NOMO-1 (cell line): Measurements from ENCODE around the gene LRIG1.
"Not testable (repeated sequence)": the region's sequence is repeated elsewhere in the genome, so short reads cannot be mapped to it uniquely, and the experiment has no call there.

Experiments
- DNase-seq, 2 experiments: peaks; one replicate each; lab custom pipeline; 2025; ENCODE audit not compliant: unreplicated experiment in 2 of 2; lab: John Stamatoyannopoulos, UW

LRIG1 gene

DNA sequence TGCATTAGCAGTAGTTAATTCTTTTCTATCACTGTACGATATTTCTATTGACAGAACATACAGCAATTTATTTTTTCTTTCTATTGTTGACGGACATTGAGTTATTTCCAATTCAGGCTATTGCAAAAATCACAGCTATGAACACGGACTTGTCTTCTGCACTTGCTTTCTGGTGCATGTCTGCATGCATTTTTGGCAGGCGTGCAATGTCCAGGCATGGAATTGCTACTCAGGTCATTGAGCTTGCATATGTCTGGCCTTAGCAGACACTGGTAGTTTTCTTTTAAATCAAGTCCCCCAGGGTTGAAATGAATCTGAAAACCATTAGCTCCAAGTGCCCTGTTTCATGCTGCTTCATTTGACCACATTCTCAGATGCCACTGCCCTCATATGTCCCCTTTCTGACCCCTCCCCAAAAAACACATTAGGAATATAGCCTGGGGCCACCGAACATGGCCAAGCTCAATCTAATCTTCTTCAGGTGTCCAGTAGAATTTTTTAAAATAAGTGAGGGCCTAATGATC lies 72.8 kb downstream of the LRIG1 start:
- no peak for DNase-seq

DNA sequence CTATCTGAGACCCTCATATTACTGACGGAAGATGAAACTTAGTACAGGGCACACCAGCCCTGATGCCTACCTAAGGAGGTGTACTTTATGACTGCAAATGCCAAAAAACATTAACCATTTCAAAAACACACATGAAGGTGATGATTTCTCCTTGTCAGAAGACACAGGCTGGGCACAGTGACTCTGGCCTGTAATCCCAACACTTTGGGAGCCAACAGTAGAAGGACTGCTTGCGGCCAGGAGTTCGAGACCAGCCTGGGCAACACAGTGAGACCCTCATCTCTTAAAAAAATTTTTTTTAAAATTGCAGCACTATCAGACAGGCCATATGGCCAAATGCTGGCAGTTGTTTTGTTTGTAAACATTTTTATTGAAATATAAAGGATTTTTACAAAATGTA lies 73.5 kb downstream of the LRIG1 start:
- DNase-seq = no peak

DNA sequence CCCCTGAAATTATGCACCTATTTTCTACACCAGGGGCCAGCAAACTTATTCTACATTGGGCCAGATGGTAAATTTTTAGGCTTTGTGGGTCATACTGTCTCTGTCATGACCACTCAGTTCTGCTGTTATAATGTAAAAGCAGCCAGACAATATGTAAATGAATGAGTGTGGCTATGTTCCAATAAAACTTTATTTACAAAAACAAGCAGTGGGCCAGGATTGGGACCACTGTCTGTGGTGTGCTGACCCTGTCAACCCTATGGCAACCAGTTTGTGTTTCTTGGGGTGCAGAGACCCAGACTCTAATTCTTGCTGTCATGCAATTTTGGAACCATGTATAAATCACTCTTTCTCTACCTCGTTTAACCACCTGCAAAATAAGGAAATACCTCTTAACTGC lies 74.7 kb downstream of the LRIG1 start:
- DNase-seq = no peak

DNA sequence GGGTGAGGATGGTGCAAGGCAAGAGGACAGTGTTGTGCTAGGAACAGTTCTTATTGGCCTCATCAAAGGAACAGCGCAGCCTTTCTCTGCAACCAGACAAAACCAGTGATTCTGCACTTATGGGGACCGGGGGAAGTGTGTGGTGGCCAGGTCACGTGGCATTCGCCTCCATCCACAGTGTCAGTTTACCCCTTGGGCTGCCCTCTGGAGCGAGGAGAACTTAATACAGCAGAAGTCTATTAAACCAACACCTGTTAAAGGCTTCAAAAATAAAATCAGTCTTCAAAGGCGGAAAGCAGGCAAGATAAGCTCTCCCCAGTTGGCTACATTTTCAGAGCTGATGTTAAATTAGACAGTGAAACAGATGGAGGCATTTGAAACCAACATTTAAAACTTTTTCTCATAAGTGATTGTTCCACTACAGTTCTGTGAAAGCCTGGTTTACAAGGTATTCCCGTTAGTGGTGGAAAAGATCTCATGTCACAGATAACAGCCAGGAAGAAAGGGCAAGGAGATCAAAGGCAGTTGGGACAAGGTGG lies 75.2 kb downstream of the LRIG1 start:
- no peak for DNase-seq

DNA sequence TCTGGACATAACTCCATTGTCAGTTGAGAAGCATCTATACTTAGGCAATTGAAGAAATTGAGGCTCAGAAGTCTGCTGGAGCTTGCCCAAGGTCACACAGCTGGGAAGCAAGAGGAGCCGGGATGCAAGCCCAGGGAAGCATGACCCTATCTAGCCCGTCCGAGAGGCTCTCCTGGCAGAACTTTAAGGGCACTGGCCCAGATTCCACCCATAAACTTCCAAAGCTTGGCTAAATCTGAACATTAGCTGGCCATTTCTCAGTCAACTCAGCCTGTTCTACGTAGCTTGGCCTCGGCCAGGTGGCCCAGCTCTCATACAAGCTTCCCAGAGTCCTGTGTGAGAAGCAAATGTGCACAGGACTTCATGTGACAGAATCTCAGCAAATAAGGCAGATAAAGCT lies 75.8 kb downstream of the LRIG1 start:
- DNase-seq = no peak

DNA sequence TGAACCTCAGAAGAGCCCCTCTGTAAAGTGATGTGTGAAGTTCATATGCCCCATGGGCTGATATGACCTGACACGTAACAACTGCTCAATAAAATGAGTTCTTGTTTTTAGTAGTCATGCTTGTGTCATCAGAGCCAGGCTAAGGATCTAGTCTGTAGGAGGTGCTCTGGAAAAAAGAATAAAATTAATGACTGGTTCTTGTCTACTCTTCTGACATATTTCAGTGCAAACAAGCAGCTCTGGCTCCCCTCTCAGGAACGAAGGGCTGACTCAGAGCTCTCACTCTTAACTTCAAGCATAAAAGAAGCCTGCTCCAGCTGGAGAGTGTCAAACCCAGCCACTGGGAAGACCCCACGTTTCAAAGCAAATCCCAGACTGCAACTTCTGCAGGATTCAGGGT lies 77.0 kb downstream of the LRIG1 start:
- DNase-seq = no peak

DNA sequence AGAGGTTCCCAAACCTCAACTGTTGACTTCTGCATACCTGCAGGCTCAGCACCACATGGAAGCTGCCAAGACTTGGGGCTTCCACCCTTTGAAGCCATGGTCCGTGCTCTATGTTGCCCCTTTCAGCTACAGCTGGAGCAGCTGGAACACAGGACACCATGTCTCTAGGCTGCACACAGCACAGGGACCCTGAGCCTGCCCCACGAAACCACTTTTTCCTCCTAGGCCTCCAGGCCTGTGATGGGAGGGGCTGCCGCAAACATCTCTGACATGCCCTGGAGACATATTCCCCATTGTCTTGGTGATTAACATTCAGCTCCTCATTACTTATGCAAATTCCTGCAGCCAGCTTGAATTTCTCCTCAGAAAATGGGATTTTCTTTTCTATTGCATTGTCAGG lies 78.9 kb downstream of the LRIG1 start:
- DNase-seq = not testable (repeated sequence)

DNA sequence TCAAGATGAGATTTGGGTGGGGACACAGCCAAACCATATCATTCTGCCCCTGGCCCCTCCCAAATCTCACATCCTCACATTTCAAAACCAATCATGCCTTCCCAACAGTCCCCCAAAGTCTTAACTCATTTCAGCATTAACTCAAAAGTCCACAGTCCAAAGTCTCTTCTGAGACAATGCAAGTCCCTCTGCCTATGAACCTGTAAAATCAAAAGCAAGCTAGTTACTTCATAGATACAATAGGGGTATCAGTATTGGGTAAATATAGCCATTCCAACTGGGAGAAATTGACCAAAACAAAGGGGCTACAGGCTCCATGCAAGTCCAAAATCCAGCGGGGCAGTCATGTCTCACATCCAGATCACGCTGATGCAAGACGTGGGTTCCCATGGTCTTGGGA lies 79.7 kb downstream of the LRIG1 start:
- DNase-seq = not testable (repeated sequence)

DNA sequence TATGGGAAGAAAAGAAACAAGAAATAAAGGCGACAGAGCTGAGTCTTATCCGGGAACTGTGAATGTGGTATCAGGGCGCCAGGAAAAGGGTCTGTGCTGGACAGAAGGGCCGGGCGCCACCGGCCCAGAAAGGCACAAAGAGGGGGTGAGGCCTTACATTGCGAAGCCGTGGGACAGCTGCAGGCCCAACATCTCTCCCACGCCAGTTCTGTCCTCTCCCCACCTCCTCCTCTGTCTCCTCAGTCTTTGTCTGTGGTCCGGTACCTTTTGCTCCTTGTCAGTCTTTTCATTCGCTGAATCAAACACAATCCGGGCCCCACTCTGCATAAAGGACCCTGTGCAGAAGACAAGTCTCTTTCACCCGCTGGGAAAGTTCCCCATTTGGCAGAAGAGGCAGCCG lies 81.8 kb downstream of the LRIG1 start:
- no peak for DNase-seq

DNA sequence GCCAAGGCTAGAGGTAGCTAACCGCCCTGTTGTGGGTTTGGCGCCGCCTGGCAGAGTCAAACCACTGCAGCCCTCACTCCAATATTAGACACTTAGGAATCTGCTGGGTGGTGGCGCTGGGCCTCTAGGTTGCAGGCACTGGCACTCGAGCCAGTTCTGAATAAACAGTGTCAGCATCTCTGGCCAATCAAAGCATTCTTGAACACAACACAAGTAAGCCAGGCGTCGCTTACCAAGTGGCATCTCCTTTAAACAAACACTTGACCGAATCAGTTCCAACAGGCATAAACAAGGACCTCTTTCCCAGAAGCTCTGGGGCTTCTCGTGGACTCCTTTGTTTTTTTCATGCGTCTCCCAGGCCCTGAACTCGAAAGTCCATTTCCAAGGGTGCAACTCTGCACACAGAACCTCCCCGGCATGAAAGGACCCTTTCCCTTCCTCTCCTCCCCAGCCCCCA lies 82.3 kb downstream of the LRIG1 start:
- DNase-seq = no peak

DNA sequence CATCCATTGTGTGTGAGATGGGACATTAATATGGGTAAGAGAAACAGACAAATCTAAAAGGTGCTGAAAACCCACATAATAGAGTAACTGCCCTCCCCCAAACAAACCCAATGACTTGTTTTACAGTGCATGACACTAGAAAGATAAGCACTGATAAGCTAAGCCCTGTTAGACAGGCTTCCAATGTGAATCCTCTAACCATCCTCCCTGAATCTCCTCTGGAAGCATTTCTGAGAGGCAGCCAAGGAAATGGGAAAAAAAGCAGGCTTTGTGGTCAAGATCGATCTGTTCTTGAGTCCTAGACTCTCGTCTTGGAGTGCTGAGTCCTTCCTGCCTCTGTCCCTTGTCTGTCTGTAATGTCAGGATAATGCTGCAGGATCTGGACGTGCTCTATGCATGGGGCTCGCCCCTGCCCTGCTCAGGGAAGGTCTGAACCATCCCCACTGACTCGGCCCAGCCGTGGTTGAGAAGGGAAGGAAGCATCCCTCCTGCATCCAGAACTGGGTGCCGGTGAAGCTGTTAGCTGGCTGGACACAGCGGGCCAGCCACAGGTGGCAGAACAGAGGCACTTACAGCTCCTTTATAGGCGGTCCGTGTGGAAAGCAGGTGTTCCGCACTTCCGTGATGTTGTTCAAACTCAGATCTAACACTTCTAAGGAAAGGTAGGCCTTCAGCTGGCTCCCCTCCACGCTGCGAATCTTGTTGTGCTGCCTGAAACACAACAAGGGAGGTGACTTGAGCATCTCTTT lies 84.1 kb downstream of the LRIG1 start:
- no peak for DNase-seq

DNA sequence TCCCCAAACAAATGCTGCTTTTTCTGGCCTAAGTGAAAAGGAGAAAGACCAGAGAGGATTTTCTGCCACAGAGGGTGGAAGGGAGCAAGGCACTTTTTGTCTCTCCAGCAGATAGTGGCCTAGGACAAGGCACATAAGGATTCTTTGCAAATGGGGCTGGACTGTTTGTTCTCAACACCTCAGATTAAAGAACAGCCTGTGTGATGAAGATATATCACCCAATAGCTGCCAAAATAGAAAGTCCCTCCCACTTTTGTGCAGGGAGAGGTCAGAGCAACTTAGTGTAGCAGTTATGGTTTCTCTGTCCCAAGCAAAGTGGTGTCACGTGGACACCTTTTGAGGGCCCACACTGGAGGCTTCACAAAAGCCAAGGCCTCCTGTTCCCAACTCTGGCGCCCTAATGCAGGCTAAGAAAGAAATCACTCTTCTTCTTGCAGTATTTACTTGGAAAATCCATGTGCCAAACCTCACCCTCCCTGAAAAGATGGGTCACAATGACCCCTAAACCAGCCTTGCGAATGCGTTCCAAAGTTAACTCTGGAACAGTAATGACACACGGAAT lies 84.9 kb downstream of the LRIG1 start:
- DNase-seq = no peak

DNA sequence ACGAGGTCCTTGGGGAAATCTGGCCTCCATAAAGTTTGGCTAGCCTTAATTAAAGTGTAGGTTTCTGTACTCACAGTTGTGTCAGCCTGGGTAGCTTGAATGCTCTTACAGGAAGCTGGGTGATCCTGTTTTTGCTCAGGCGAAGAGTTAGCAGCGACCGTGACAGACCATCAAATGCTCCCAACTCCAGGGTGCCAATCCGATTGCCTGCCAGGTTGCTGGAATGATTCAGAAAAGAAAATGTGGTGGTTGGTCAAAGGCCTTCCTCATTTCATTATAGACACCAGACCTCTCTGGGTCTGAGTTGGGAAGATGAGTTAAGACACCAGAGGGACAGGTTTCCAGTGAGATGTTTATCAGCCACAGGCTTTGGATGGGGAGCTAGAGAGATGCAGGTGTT lies 86.0 kb downstream of the LRIG1 start:
- DNase-seq = no peak

DNA sequence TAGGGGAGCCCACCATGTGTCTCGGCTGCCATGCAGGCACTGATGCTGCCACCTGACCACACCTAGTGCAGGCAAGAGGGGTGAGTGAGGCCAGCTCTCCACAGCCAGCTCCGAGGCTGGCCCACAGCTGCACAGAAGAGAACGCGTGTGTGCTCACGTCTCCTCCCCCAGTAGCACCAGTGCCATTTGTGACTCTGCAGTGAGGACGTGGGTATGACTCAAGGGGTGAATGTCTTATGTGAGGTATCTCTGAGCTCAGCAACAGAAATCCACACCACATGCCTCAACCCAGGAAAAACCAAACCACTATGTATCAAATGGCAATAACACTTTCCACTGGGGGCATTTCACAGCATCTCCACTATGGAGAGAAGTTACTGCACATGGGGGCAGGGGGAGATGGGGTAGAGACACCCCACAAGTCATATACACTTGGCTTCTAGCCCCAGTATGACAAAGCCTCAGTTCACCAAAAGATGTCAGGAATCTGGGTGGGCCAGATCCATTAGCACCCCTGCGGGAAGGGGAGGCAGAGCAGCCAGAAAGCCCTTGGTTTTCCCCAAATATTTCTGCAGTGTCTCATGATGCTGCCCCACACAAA lies 87.6 kb downstream of the LRIG1 start:
- no peak for DNase-seq

DNA sequence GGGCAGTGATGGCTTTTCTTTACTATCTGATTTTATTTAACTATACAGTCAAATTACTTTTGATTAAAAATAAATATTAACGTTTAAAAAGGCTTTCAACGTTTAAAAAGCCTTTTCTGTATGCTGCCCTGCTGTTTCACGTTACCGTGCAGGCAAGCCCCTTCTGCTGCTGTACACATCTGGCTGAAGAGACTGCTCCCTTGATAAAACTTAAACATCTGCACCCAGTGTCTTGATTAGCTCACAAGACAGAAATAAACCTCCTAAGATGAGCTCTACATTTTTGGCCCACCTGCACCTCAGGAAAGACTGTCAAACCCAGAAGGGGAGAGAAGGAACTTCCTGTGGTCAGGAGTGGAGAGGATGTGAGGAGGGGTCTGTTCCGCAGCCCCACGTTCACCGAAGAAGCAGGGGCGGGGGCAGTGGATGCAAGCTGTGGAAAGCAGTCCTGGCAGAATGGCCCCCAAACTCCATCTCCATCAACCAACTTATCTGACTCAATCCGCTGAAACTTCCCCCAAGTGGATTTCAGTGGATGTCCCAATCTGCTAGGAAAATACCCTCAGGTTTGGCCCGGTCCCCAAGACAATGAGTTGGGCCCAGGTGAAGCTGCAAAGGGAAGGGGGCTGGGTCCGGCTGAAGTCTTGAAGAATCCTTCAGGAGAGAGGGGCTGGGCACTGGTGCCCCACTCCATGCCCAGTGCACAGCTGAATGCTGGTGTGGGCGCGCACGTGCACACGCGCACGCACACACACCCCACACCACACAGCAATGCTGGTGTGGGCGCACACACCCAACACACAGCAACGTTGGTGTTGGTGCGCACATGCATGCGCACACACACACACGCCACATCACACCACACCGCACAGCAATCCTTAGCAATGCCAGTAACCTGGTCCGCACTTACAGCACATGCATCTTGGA lies 88.6 kb downstream of the LRIG1 start:
- DNase-seq = no peak

DNA sequence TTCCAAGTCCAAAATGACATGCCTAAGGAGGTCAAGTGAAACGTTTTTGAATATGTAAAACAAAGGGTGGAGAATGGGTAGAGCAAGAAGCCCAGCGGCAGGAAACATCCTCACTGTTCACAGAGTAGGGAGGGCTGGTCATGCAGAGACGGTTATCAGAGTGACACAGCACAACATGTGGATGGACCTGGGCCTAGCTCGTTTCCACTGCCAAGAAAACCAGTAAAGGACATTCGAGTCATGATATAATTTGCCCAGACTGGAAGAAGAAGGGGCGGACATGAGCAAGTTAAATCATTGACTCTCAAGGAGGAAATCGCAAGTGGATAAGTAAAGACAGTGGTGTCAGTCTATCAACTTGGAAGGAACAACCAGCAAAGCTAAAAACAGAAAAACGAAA lies 89.3 kb downstream of the LRIG1 start:
- DNase-seq = no peak

DNA sequence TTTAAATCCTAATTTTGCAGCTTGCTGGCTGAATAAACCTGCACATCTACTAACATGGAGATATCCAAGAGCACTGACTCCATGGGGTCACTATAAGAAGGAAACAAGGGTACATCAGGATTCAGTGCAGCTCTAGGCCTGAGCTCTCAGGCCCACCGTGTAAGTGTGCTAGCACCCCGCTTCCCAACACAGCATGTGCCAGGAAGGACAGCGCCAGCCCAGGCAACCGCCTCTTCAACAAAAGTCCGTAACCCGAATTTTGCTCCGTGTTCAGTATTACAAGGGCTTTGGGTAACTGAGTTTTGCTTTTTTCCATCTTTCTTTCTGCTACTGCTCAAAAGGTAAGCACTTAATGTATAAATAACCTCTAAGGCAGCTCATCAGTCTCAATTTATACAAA lies 89.8 kb downstream of the LRIG1 start:
- DNase-seq = no peak

DNA sequence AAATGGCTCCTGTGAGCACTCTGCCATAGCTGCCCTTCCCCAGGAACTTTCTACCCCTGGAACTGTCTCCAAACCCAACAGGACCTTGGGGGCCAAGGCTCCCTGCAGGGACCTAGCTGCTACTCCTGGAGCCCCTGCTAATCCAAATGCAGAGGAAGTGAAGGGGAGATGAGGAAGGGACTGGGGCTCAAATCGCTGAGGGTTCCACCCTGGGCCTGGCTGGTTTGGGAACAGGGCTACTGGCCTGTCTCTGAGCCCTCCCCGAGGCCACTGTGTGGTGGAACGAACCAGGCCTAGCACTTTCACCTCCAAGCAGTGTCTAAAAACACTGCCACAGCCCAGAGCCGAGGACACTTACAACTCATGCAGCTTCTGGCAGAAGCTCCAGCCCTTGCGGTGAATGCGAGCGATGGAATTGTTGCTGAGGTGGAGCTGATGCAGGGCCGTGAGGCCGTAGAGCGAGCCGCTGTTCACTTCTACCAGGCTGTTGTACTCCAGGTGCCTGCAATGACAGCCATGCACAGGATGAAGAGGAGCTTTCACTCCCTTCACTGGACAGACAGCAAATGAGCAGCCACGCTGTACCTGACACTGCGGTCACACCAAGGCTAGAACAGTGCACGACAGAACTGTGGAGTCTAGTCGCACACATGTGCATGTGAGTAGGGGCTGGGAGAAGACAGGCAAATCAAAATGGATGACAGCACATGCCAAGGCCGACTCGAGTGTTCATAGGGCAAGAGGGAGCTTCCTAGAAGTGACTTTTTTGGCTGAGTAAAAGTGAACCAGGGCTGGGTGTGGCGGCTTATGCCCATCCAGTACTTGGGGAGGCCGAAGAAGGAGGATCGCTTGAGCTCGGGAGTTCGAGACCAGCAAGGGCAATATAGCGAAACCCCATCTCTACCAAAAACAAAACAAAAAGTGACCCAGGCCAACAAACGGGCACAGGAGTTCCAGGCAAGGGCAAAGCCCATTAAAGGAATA lies 90.8 kb downstream of the LRIG1 start:
- no peak for DNase-seq

DNA sequence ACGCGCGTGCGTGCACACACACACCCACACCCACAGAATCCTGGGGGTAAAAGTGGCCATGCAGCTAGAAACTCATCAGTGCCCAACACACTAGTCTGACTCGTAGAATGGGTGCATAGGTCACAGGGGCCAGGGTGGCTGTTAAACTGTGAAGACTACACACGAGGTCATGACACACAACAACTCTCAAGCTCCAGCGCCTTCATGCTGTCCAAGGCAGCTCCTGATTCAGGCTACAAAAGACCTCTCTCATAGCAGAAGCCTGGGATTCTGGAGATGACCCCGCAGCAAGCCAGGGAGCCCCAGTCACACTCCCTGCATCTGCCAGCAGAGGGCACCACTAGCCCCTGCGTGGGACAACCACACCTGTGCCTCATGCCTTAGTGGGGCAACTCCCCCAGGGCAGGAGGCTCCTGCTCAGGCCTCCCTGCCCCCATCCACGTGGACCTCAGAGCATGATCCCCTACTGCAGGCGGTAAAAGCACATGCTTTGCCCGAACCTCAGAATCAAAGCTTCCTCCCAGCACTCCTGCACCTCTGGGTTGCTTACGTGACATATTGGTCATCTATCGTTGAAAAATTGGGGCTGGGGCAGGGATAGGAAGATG lies 93.1 kb downstream of the LRIG1 start:
- DNase-seq = peak in 1 of 2 experiments; percentile 4
